HEK293 (cell line): ENCODE data around the gene ANKRD39.

Experiments used
- CTCF ChIP-seq: fragments of 450-650 bp; formaldehyde crosslinking; IDR thresholded peaks from 2 replicates; pipeline ENCODE4 v1.5.1; 2016; ENCODE audit warnings: missing biosample characterization, missing genetic modification characterization
- KLF16 ChIP-seq: fragments of 450-650 bp; formaldehyde crosslinking; IDR thresholded peaks from 2 replicates; pipeline ENCODE4 v1.5.1; 2017; ENCODE audit warnings: missing biosample characterization, missing genetic modification characterization
- PATZ1 ChIP-seq: fragments of 450-650 bp; formaldehyde crosslinking; IDR thresholded peaks from 2 replicates; pipeline ENCODE4 v1.5.1; 2016; ENCODE audit warnings: missing biosample characterization, missing genetic modification characterization
- REST ChIP-seq: fragments of 450-650 bp; formaldehyde crosslinking; IDR thresholded peaks from 2 replicates; pipeline ENCODE4 v1.5.1; 2016; ENCODE audit warnings: missing biosample characterization, missing genetic modification characterization
- TCF7L2 ChIP-seq: IDR thresholded peaks from 2 replicates; pipeline ENCODE4 v1.6.1; 2011; ENCODE audit warnings: low read depth, mild to moderate bottlenecking, inconsistent platforms, low read length, moderate library complexity, borderline replicate concordance
- ZBTB10 ChIP-seq: fragments of 450-650 bp; formaldehyde crosslinking; IDR thresholded peaks from 2 replicates; pipeline ENCODE4 v1.5.1; 2016; ENCODE audit warnings: missing biosample characterization, missing genetic modification characterization
- ZBTB44 ChIP-seq: fragments of 450-650 bp; IDR thresholded peaks from 2 replicates; pipeline ENCODE4 v1.5.1; 2018; ENCODE audit warnings: missing biosample characterization, mild to moderate bottlenecking, missing genetic modification characterization
- ZFP3 ChIP-seq: fragments of 450-650 bp; formaldehyde crosslinking; IDR thresholded peaks from 2 replicates; pipeline ENCODE4 v1.5.1; 2016; ENCODE audit warnings: low read depth, missing biosample characterization, missing genetic modification characterization
- ZNF10 ChIP-seq: fragments of 450-650 bp; formaldehyde crosslinking; IDR thresholded peaks from 2 replicates; pipeline ENCODE4 v1.5.1; 2017; ENCODE audit warnings: missing biosample characterization, missing genetic modification characterization
- ZNF274 ChIP-seq, 2 experiments: fragments of 200-500 bp in 1 of 2; fragments of 450-650 bp in 1 of 2; sonication (Bioruptor generic) in 1 of 2; formaldehyde crosslinking in 1 of 2; IDR thresholded peaks; 2 replicates each; pipeline versions ENCODE4 v1.5.1 to v1.6.1; 2014 to 2016; ENCODE audit warnings: borderline replicate concordance in 1 of 2, inconsistent platforms in 1 of 2, low read length in 1 of 2, missing biosample characterization in 1 of 2, missing genetic modification characterization in 1 of 2
- ZNF560 ChIP-seq: fragments of 450-650 bp; formaldehyde crosslinking; IDR thresholded peaks from 2 replicates; pipeline ENCODE4 v1.5.1; 2017; ENCODE audit warnings: missing biosample characterization, missing genetic modification characterization, borderline replicate concordance
- ZSCAN23 ChIP-seq: fragments of 450-650 bp; formaldehyde crosslinking; IDR thresholded peaks from 2 replicates; pipeline ENCODE4 v1.5.1; 2016; ENCODE audit warnings: missing biosample characterization, missing genetic modification characterization
- ZXDB ChIP-seq: fragments of 450-650 bp; formaldehyde crosslinking; IDR thresholded peaks from 2 replicates; pipeline ENCODE4 v1.5.1; 2016; ENCODE audit warnings: missing biosample characterization, missing genetic modification characterization

GRCh38 chr2:96809951-96810782, 47.6 kb downstream of the ANKRD39 start:
- TF ChIP-seq PATZ1 (tag by site-specific recombination) (no peak), CTCF (tag by site-specific recombination) (no peak), ZNF10 (no peak), ZNF560 (tag by site-specific recombination) (no peak), REST (no peak), ZFP3 (tag by site-specific recombination) (no peak), ZXDB (tag by site-specific recombination) (no peak), ZBTB10 (tag by site-specific recombination) (no peak), TCF7L2 (no peak), ZNF274 (IDR thresholded peaks at IDR 0.05; ENCODE audit: low read length) (no peak), ZNF274 (tag by site-specific recombination; IDR thresholded peaks at IDR 0.05; ENCODE audit: borderline replicate concordance) (no peak), ZBTB44 (tag by site-specific recombination) (no peak), ZSCAN23 (tag by site-specific recombination) (no peak), KLF16 (tag by site-specific recombination) (no peak)
